Neural progenitor cell (in vitro differentiated cells): ENCODE results near the gene MRGPRX3.
"Not testable (repeated sequence)": the region's sequence is repeated elsewhere in the genome, so short reads cannot be mapped to it uniquely, and the experiment has no call there.

Experiments
- CTCF ChIP-seq: fragments of 200-600 bp; sonication (generic); IDR thresholded peaks from 2 replicates; pipeline ENCODE4 v1.5.1; 2017; ENCODE audit warnings: antibody characterized with exemption, mild to moderate bottlenecking
- EZH2 ChIP-seq: fragments of 200-600 bp; sonication (generic); IDR thresholded peaks from 2 replicates; pipeline ENCODE4 v1.6.1; 2017; ENCODE audit warnings: antibody characterized with exemption, mild to moderate bottlenecking, moderate library complexity
- EZH2phosphoT487 ChIP-seq: fragments of 200-600 bp; sonication (generic); IDR thresholded peaks from 2 replicates; pipeline ENCODE4 v1.6.1; 2017; ENCODE audit warnings: antibody characterized with exemption

DNA sequence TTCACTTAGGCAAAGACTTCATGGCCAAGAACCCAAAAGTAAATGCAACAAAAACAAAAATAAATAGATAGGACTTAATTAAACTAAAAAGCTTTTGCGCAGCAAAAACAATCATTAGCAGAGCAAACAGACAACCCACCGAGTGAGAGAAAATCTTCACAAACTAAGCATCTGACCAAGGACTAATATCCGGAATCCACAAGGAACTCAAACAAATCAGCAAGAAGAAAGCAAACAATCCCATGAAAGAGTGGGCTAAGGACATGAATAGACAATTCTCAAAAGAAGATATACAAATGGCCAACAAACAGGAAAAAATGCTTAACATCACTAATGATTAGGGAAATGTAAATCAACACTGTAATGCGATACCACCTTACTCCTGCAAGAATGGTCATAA lies 1.3 kb upstream of the MRGPRX3 start:
- not testable (repeated sequence) for TF ChIP-seq EZH2, CTCF, EZH2phosphoT487
